HG03571 (cell line): ENCODE measurements around the gene LRRN2.
"Not testable (repeated sequence)": the region's sequence is repeated elsewhere in the genome, so short reads cannot be mapped to it uniquely, and the experiment has no call there.

Experiments used
- ATAC-seq: cut with Tn5 transposase; IDR thresholded peaks from one replicate; pipeline ENCODE4 v1.9.1; 2021; ENCODE audit not compliant: unreplicated experiment

The LRRN2 gene

GRCh38 chr1:204692841-204693356 is 7.4 kb upstream of the LRRN2 start:
- ATAC-seq: no peak

- ATAC-seq: no peak
These were observed 6.8 kb upstream of the LRRN2 start for GRCh38 chr1:204692325-204692840.

GRCh38 chr1:204691328-204691730 is 5.8 kb upstream of the LRRN2 start:
- not testable (repeated sequence) for ATAC-seq

- ATAC-seq: no peak
These were observed 3.2 kb upstream of the LRRN2 start for GRCh38 chr1:204688776-204689175.

- no peak for ATAC-seq
These were observed 2.5 kb upstream of the LRRN2 start for GRCh38 chr1:204688007-204688406.

- no peak for ATAC-seq
These were observed 835 bp downstream of the LRRN2 start for GRCh38 chr1:204684571-204685235.

- no peak for ATAC-seq
These were observed 1.4 kb downstream of the LRRN2 start for GRCh38 chr1:204684206-204684570.

GRCh38 chr1:204683284-204684205 is 2.0 kb downstream of the LRRN2 start:
- ATAC-seq: no peak

- ATAC-seq: no peak
These were observed 5.1 kb downstream of the LRRN2 start for GRCh38 chr1:204680461-204680860.

GRCh38 chr1:204680051-204680450 is 5.5 kb downstream of the LRRN2 start:
- ATAC-seq: no peak

GRCh38 chr1:204678721-204679475 is 6.6 kb downstream of the LRRN2 start:
- no peak for ATAC-seq

GRCh38 chr1:204677864-204678263 is 7.7 kb downstream of the LRRN2 start:
- ATAC-seq: no peak

- no peak for ATAC-seq
These were observed 9.5 kb downstream of the LRRN2 start for GRCh38 chr1:204676043-204676442.

- ATAC-seq: no peak
These were observed 11.5 kb downstream of the LRRN2 start for GRCh38 chr1:204673909-204674649.

- no peak for ATAC-seq
These were observed 12.3 kb downstream of the LRRN2 start for GRCh38 chr1:204673209-204673608.

GRCh38 chr1:204672482-204673121 is 12.9 kb downstream of the LRRN2 start:
- no peak for ATAC-seq

GRCh38 chr1:204672069-204672468 is 13.5 kb downstream of the LRRN2 start:
- ATAC-seq: no peak

- no peak for ATAC-seq
These were observed 15.2 kb downstream of the LRRN2 start for GRCh38 chr1:204670152-204670927.

GRCh38 chr1:204669579-204669978 is 16.0 kb downstream of the LRRN2 start:
- ATAC-seq: no peak
